Vagina (tissue), 2 donors: ENCODE results near the gene HSCB.

Source experiments
- POLR2A ChIP-seq, 2 donors: fragments of 450-650 bp; IDR thresholded peaks; one replicate each; pipeline ENCODE4 v1.6.1; 2017; ENCODE audit warnings: antibody characterized with exemption in 2 of 2, mild to moderate bottlenecking in 2 of 2, moderate library complexity in 2 of 2
- POLR2AphosphoS5 ChIP-seq, 2 donors: sonication (generic); formaldehyde crosslinking; IDR thresholded peaks; one replicate each; pipeline ENCODE4 v1.9.0; 2017; ENCODE audit warnings: antibody characterized with exemption in 2 of 2, mild to moderate bottlenecking in 2 of 2, low read depth in 1 of 2; ENCODE audit not compliant: insufficient read depth in 1 of 2
- TF ChIP-seq, protein P1 (sequence below), 3 experiments: fragments of 450-650 bp in 2 of 3; fragments of 200-600 bp in 1 of 3; sonication (generic) in 1 of 3; IDR thresholded peaks; one replicate each; pipeline ENCODE4 v1.5.1; 2017 to 2019; ENCODE audit warnings: antibody characterized with exemption in 3 of 3, mild to moderate bottlenecking in 2 of 3, moderate library complexity in 2 of 3

DNA sequence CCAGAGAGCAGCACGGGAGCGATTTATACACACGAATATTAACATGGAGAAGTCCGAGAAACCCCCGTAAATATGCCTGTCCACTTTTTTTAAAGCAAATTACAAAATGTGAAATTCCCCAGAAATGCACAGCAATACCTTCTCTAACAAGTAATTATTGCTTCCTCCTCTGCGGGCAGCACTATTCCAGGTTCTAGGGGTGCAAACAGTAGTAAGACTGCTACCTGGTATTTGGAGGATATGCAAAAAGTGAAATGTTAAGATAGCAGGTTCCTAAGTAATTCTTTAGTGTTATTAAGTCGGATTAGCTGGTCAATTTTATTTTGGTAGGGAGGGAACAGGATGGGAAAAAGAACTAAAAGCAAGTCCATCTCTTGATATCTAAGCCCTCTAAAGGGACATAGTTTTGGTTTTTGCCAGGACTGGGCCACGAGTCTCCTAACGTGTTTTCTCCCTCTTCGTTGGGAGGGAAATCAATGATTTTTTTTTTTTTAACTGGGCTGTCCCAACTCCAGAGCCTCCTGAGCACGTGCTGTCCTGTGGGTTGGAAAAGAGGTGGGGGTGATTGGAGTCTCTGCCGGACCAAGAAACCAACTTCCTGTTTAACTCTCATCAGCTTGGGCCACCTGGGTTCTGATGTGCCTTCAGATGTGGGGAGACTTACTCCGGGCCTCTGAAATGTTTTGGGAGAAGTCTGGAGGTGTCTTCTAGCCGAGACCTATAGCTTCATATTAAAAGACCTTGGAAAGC is 60.2 kb downstream of the HSCB start:
- TF ChIP-seq POLR2A (IDR thresholded peaks at IDR 0.05) (no peak), POLR2AphosphoS5 (IDR thresholded peaks at IDR 0.05; ENCODE audit: insufficient read depth in 1 of 2, low read depth in 1 of 2) (no peak)
- TF ChIP-seq, protein P1, sequence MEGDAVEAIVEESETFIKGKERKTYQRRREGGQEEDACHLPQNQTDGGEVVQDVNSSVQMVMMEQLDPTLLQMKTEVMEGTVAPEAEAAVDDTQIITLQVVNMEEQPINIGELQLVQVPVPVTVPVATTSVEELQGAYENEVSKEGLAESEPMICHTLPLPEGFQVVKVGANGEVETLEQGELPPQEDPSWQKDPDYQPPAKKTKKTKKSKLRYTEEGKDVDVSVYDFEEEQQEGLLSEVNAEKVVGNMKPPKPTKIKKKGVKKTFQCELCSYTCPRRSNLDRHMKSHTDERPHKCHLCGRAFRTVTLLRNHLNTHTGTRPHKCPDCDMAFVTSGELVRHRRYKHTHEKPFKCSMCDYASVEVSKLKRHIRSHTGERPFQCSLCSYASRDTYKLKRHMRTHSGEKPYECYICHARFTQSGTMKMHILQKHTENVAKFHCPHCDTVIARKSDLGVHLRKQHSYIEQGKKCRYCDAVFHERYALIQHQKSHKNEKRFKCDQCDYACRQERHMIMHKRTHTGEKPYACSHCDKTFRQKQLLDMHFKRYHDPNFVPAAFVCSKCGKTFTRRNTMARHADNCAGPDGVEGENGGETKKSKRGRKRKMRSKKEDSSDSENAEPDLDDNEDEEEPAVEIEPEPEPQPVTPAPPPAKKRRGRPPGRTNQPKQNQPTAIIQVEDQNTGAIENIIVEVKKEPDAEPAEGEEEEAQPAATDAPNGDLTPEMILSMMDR (IDR thresholded peaks at IDR 0.05), result no peak
